Transverse colon (tissue), 3 donors: ENCODE results near the gene SLC37A1.

ENCODE experiments used
- EP300 ChIP-seq: sonication (generic); formaldehyde crosslinking; IDR thresholded peaks from one replicate; pipeline ENCODE4 v1.6.1; 2017; ENCODE audit warnings: antibody characterized with exemption, low read depth
- POLR2A ChIP-seq: fragments of 450-650 bp; IDR thresholded peaks from one replicate; pipeline ENCODE4 v1.6.1; 2016; ENCODE audit warnings: antibody characterized with exemption, mild to moderate bottlenecking, moderate library complexity
- POLR2AphosphoS5 ChIP-seq, 3 donors: sonication (generic); formaldehyde crosslinking; IDR thresholded peaks; one replicate each; pipeline ENCODE4 v1.6.1; 2016; ENCODE audit warnings: antibody characterized with exemption in 3 of 3

- TF ChIP-seq POLR2A (no peak), POLR2AphosphoS5 (IDR thresholded peaks at IDR 0.05) (no peak), EP300 (no peak)
Measured at GRCh38 chr21:42481169-42481568, 32.5 kb upstream of the SLC37A1 start.
